ENCODE data around the gene U2AF2.
A peak's percentile ranks its signal among the peaks of the same experiment; 100 is the strongest.

The U2AF2 gene

GRCh38 chr19:55654868-55655647, at the start of gene U2AF2:
Gene U2AF2, plus strand, starts transcription at chr19:55655035. Its CDS starts 70 bp downstream, at chr19:55655105.
- TF ChIP-seq CTCF (IDR thresholded peaks at IDR 0.05; ENCODE audit: low read depth, low read length, missing control alignments): no peak
- no peak for DNase-seq (ENCODE audit: low read depth)
- peak within 1 kb of the TSS; percentile 73 for H3K4me3 ChIP-seq (ENCODE audit: low read depth, low read length)

GRCh38 chr19:55605207-55605636, 49.6 kb upstream of the U2AF2 start:
- H3K4me3 ChIP-seq (ENCODE audit: low read depth, low read length): peak overlapping the region; percentile 93
- peak; percentile 93 for DNase-seq (ENCODE audit: low read depth)

More at GRCh38 chr19:55654868-55655647, at the start of gene U2AF2:
- in situ Hi-C loops (cut with HindIII; ENCODE audit: low sequenced_read_pairs): no loop called here

GRCh38 chr19:55605637-55606470, 49.0 kb upstream of the U2AF2 start, which contains the start of gene ZNF865:
Gene ZNF865, plus strand, starts transcription at chr19:55605647. Its CDS starts 7,972 bp downstream, at chr19:55613619.
- H3K4me3 ChIP-seq (ENCODE audit: low read depth, low read length): peak within 1 kb of the TSS; percentile 93
- in situ Hi-C loops (cut with HindIII; ENCODE audit: low sequenced_read_pairs): loop anchor here (10.0 to 25.0 kb wide), 2 partner anchors 251 to 1144 kb away; partner anchors contain the start of genes CDC42EP5, COX6B2 and LENG9
- peak; percentile 78 for DNase-seq (ENCODE audit: low read depth)
- TF ChIP-seq CTCF (IDR thresholded peaks at IDR 0.05; ENCODE audit: low read depth, low read length, missing control alignments): peak; percentile 91

More at GRCh38 chr19:55605207-55605636, 49.6 kb upstream of the U2AF2 start:
- TF ChIP-seq CTCF (IDR thresholded peaks at IDR 0.05; ENCODE audit: low read depth, low read length, missing control alignments): no peak
- in situ Hi-C loops (cut with HindIII; ENCODE audit: low sequenced_read_pairs): loop anchor here (10.0 to 25.0 kb wide), 2 partner anchors 250 to 1143 kb away; partner anchors contain the start of genes CDC42EP5, COX6B2 and LENG9

- no peak for TF ChIP-seq CTCF (IDR thresholded peaks at IDR 0.05; ENCODE audit: low read depth, low read length, missing control alignments)
- DNase-seq (ENCODE audit: low read depth): no peak
- in situ Hi-C loops (cut with HindIII; ENCODE audit: low sequenced_read_pairs): loop anchor here (10.0 to 25.0 kb wide), 2 partner anchors 252 to 1144 kb away; partner anchors contain the start of genes CDC42EP5, COX6B2 and LENG9
- H3K4me3 ChIP-seq (ENCODE audit: low read depth, low read length): peak overlapping the region; percentile 93
Measured at GRCh38 chr19:55606471-55606787, 48.4 kb upstream of the U2AF2 start.

- in situ Hi-C loops (cut with HindIII; ENCODE audit: low sequenced_read_pairs): loop anchor here (10.0 to 25.0 kb wide), 2 partner anchors 252 to 1145 kb away; partner anchors contain the start of genes CDC42EP5, COX6B2 and LENG9
- peak overlapping the region; percentile 93 for H3K4me3 ChIP-seq (ENCODE audit: low read depth, low read length)
- no peak for DNase-seq (ENCODE audit: low read depth)
- TF ChIP-seq CTCF (IDR thresholded peaks at IDR 0.05; ENCODE audit: low read depth, low read length, missing control alignments): no peak
Measured at GRCh38 chr19:55606817-55607216, 48.0 kb upstream of the U2AF2 start.

- TF ChIP-seq CTCF (IDR thresholded peaks at IDR 0.05; ENCODE audit: low read depth, low read length, missing control alignments): no peak
Measured at GRCh38 chr19:55609326-55609725, 45.5 kb upstream of the U2AF2 start.

More at GRCh38 chr19:55609326-55609725, 45.5 kb upstream of the U2AF2 start:
- in situ Hi-C loops (cut with HindIII; ENCODE audit: low sequenced_read_pairs): loop anchor here (10.0 to 25.0 kb wide), 2 partner anchors 255 to 1147 kb away; partner anchors contain the start of genes CDC42EP5, COX6B2 and LENG9
- H3K4me3 ChIP-seq (ENCODE audit: low read depth, low read length): no peak overlapping the region
- no peak for DNase-seq (ENCODE audit: low read depth)

Measured in astrocyte of the cerebellum (primary cell).